GM18498 (cell line): ENCODE measurements around the gene FNDC3B.

ENCODE experiments used
- ATAC-seq: cut with Tn5 transposase; IDR thresholded peaks from one replicate; pipeline ENCODE4 v1.9.1; 2021; ENCODE audit warnings: mild to moderate bottlenecking, moderate library complexity; ENCODE audit not compliant: unreplicated experiment

FNDC3B gene

GRCh38 chr3:172276103-172276502 lies 236.7 kb downstream of the FNDC3B start:
- ATAC-seq: no peak

- ATAC-seq: no peak
Observed at GRCh38 chr3:172277151-172277652, 237.8 kb downstream of the FNDC3B start.

GRCh38 chr3:172279191-172279640 lies 239.8 kb downstream of the FNDC3B start:
- no peak for ATAC-seq

- no peak for ATAC-seq
Observed at GRCh38 chr3:172279974-172280373, 240.6 kb downstream of the FNDC3B start.

- ATAC-seq: no peak
Observed at GRCh38 chr3:172280406-172281051, 241.2 kb downstream of the FNDC3B start.

- ATAC-seq: no peak
Observed at GRCh38 chr3:172281884-172282283, 242.5 kb downstream of the FNDC3B start.

GRCh38 chr3:172282850-172283249 lies 243.5 kb downstream of the FNDC3B start:
- no peak for ATAC-seq

GRCh38 chr3:172283841-172284357 lies 244.5 kb downstream of the FNDC3B start:
- no peak for ATAC-seq

- ATAC-seq: no peak
Observed at GRCh38 chr3:172285844-172286243, 246.5 kb downstream of the FNDC3B start.

GRCh38 chr3:172286548-172287148 lies 247.3 kb downstream of the FNDC3B start:
- no peak for ATAC-seq

GRCh38 chr3:172287937-172288477 lies 248.6 kb downstream of the FNDC3B start:
- no peak for ATAC-seq

GRCh38 chr3:172288651-172289050 lies 249.3 kb downstream of the FNDC3B start:
- no peak for ATAC-seq

- ATAC-seq: no peak
Observed at GRCh38 chr3:172289583-172289982, 250.2 kb downstream of the FNDC3B start.

- no peak for ATAC-seq
Observed at GRCh38 chr3:172290457-172290856, 251.1 kb downstream of the FNDC3B start.

GRCh38 chr3:172291650-172292049 lies 252.3 kb downstream of the FNDC3B start:
- ATAC-seq: no peak

GRCh38 chr3:172292422-172292821 lies 253.0 kb downstream of the FNDC3B start:
- no peak for ATAC-seq

- no peak for ATAC-seq
Observed at GRCh38 chr3:172293093-172293492, 253.7 kb downstream of the FNDC3B start.

- ATAC-seq: no peak
Observed at GRCh38 chr3:172294223-172294806, 254.9 kb downstream of the FNDC3B start.

GRCh38 chr3:172296248-172296974 lies 257.0 kb downstream of the FNDC3B start:
- ATAC-seq: no peak

- ATAC-seq: no peak
Observed at GRCh38 chr3:172296975-172297332, 257.6 kb downstream of the FNDC3B start.

GRCh38 chr3:172298247-172298646 lies 258.9 kb downstream of the FNDC3B start:
- ATAC-seq: no peak
